Activated naive CD4-positive, alpha-beta T cell treated with Interleukin-2 at 50 U/mL for 16 hours (primary cell): Measurements from ENCODE around the gene SYCE1L.
"Not testable (repeated sequence)": the region's sequence is repeated elsewhere in the genome, so short reads cannot be mapped to it uniquely, and the experiment has no call there.

ENCODE experiments used
- DNase-seq: peaks from one replicate; pipeline ENCODE4 v3.0.0-alpha.2; 2020

The SYCE1L gene

DNA sequence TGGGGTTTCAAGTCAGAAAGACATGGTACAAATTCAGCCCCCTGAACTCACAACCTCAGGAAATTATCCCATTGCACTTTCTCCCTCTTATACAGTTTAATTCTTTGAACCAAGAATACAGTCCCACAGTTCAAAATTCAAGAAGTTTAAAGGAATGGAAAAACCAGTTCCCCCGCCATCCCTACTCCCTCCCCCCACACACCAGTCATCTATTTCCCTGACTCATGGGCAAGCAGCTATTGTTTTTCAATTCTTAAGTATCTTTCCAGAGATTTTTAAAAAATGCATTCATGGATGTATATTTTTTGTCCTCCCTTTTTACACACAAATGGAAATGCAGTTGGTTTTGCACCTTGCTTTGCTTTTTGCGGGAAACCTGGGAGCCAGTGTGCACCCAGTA, 7.3 kb downstream of the SYCE1L start:
- DNase-seq, result no peak

DNA sequence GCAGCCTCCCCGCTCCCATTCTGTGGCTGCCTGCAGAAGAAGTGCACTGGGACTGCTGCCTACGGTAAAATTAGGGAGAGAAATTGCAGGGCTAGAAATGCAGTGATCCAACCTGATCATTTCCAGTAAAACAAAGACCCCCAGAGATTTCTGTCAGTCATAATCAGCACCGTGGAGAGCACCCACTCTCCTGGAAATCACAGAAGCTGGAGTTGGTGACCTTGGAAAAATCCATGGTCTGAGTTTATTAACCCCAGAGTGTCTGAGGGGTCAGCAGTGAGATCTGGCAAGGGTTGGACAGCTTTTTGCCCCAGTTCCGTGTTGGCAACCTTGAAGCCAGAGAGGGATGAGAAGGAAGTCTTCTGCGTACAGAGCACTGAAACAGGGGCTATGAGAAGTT, 7.8 kb downstream of the SYCE1L start:
- DNase-seq, result no peak

- no peak for DNase-seq
Observed at GRCh38 chr16:77208382-77208781, 9.2 kb downstream of the SYCE1L start.

- peak; percentile 73 for DNase-seq
Observed at GRCh38 chr16:77211880-77212740, 12.9 kb downstream of the SYCE1L start.

GRCh38 chr16:77212741-77213541, 13.7 kb downstream of the SYCE1L start:
- DNase-seq, result peak; percentile 74

DNA sequence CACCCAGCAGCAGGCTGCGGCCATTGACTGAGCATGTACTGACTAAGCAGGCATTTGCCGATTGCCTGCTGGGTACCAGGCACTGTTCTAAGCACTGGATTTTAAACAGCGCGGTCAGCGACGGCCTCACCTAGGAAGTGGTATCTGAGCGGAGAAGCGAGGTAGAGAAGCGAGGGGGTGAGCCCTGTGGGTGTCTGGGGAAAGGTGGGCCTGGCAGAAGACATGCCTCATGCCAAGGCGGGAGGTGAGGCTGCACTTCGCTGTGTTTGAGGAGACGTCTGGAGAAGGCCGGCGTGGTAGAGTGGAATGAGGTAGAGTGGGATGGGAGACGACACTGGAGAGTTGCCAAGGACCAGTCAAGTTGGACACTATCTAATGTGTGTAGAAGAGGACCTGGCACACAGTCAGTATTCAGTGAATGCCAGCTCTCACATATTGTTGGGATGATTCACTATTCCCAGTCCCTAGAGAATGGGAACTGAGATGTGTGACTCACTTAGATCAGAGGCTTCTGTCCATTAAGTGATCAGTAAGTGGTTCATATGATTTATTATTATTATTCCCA, 14.4 kb downstream of the SYCE1L start:
- no peak for DNase-seq

DNA sequence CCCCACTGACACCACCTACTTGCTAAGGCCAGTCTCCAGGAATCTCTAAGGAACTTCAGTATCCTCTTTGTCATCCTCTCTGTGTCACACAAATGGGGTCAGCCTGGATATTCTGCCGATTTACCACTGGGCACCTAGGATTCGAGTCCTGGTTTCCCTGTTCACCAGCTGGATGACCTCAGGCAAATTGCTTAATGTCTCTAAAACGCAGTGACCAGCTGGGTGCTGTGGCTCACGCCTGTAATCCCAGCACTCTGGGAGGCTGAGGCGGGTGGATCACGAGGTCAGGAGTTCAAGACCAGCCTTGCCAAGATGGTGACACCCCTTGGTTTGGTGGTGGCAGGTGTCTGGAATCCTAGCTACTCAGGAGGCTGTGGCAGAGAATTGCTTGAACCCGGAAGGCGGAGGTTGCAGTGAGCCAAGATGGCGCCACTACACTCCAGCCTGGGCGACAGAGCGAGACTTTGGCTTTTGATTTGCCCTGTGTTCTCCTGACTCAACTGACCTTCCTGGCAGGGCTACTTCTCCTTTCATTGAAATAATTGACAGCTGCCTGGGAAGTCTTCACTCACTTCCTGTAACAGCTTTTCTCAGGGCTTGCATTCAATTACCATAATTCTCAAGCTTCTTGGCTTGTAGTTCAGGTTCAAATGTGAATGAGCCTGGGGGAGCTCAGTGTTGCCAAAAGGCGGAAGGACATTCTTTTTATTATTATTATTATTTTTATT, 15.4 kb downstream of the SYCE1L start:
- DNase-seq, result no peak

DNA sequence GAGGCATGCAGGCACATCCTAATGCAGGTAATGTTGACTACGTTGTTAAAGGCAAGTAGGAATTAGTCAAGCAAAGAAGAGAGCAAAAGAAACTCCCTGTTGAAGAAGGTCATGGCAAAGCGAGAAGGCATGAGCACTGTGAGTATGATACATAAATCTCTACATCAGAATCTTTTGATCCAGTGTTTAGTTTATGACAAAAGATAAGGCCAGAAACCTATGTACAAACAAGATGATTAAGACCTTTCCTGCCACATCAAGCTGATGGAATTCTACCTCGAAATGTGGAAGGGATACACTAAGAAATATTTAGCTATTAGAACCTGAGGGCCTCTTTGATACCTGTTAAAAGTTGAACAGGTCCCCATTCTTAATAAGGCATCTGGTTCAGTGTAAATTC, 20.2 kb downstream of the SYCE1L start:
- DNase-seq, result no peak

DNA sequence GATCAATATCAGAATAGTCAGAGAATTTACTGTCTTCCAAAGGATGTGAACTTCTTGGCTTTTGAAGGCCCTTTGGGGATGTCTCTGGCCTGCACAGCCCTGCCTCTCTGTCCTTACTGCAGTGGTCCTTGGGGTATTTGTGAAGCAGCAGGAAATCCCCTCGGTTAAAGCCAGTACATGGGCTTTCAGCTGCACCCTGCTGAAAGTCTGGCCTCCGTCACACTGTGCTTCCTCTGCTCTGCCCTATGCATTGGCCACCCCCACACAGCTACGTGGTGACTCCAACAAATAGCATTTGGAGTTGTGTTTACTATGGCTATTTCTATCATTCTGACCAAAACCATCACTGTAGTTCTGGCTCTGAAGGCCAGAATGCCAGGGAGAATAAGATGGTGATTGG, 21.2 kb downstream of the SYCE1L start:
- DNase-seq, result no peak

- no peak for DNase-seq
Observed at GRCh38 chr16:77221482-77221881, 22.3 kb downstream of the SYCE1L start.

GRCh38 chr16:77223184-77223583, 24.0 kb downstream of the SYCE1L start:
- DNase-seq, result no peak

GRCh38 chr16:77225182-77225581, 26.0 kb downstream of the SYCE1L start:
- no peak for DNase-seq

DNA sequence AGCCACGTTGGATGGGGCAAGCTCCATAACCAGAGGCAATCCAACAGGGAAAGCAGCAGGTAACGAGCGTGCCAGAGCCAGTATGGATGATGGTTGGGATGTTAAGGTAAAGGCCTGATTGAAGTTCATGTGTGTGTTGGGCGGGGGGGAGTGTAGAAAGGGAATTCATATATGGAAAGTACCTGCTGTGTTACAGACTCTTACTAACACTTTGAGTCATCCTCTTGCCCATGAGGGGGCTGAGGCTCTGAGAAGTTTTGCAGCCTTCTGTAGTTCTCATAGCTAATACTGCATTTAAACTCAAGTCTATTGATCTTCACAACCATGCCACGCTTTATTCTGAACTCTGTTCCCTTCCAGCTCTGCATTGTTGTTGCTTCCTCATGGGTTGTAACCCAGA, 28.5 kb downstream of the SYCE1L start:
- no peak for DNase-seq

DNA sequence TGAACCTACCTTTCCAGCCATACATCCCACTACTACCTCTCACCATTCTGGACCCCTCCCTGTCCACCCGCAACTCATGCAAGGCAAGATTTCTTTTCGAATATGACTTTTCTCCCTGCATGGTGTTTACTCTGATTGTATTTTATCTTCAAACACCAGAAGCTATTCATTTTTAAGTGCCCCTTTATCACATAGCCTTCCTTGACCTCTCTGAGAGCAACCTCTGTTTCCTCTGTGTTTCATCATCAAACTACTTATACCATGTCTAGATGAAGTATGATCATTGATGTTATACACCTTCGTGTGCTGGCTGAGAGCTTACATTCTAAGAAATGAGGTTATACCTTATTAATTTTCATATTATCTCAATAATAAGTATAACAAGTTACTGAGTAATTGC, 31.8 kb downstream of the SYCE1L start:
- no peak for DNase-seq

DNA sequence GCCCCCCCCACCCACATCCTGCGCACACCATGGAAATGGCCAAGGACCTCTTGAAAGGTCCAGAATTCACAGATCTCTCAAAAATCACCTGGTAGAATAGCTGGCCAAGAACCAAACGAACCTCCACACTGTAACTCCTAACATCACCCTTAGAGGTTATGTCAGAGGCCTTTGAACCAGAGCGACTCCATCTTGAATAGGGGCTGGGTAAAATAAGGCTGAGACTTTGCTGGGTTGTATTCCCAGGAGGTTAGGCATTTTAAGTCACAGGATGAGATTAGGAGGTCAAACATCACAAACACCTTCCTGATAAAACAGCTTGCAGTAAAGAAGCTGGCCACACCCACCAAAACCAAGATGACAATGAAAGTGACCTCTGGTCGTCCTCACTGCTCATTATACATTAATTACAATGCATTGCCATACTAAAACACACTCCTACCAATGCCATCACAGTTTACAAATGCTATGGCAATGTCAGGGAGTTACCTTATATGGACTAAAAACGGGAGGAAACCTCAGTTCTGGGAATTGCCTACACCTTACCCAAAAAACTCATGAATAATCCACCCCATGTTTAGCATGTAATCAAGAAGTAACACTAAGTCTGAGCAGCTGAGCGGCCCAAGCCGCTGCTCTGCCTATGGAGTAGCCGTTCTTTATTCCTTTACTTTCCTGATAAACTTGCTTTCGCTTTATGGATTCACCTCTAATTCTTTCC, 34.8 kb downstream of the SYCE1L start:
- DNase-seq, result no peak

GRCh38 chr16:77234611-77235010, 35.4 kb downstream of the SYCE1L start:
- no peak for DNase-seq

GRCh38 chr16:77236063-77236511, 36.9 kb downstream of the SYCE1L start:
- peak; percentile 88 for DNase-seq

DNA sequence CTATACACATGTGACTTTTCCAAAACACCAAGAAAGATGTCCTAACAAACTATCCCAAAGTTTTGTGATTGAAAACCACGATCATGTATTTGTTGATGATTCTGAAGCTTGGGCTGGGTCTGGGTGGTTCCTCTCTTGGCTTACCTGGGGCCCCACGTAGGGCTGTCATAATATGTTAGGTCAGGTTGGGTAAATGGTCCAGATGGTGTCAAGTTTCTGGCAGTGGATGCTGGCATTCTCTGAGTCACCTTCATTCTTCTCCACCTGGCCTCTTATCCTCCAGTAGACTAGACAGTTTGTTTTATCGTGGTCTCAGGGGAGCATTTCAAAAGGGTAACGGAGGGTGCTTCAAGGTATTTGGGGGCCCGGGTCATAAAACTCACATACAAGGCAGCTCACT, 39.4 kb downstream of the SYCE1L start:
- no peak for DNase-seq

DNA sequence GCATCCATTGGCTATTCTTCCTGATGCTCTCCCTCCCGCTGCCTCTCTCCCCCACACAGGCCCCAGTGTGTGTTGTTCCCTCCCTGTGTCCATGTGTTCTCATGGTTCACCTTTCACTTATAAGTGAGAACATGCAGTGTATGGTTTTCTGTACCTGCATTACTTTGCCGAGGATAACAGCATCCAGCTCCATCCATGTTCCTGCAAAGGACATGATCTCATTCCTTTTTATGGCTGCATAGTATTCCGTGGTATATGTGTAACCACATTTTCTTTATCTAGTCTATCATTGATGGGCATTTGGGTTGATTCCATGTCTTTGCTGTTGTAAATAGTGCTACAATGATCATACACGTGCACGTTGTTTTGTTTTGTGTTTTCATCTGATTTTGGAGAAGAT, 43.3 kb downstream of the SYCE1L start:
- not testable (repeated sequence) for DNase-seq

DNA sequence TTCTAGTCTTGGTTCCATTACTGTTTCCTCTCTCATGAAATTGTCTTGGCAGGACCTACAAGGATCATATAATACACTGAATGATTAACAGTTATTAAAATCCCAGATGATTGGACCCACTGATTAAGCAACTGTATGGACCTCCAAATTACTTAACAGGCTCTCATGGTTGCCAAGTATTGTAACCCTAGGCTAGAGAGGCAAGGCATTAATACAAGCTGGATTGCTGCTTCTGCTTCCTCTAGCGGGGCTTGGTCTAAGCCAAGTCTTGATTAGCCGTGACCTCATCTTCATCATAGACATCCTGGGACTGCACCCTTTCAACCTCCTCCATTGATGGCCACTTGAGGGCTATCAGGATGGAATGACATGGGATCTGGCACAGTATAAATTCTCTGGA, 46.9 kb downstream of the SYCE1L start:
- no peak for DNase-seq

- DNase-seq, result no peak
Observed at GRCh38 chr16:77250400-77250799, 51.2 kb downstream of the SYCE1L start.
